Lung (tissue), 12 donors: ENCODE data around the gene MMP24. TPM values are rescaled to one million over a fixed set of nuclear protein-coding genes. Genes with fewer than 3 reads are reported as not detected.

Source experiments
- ATAC-seq: fragments of 200-7000 bp; cut with Tn5 transposase; one replicate; pipeline ENCODE4 v1.9.1; 2020; ENCODE audit warnings: moderate number of reproducible peaks; ENCODE audit not compliant: insufficient read depth, low FRiP score
- DNase-seq, 3 donors: peaks; one replicate each; pipeline ENCODE4 v3.0.0-alpha.2; 2013 to 2017
- H3K27ac ChIP-seq, 2 donors: one replicate each; pipeline ENCODE4 v1.5.1; 2013; ENCODE audit warnings: mild to moderate bottlenecking in 2 of 2, moderate library complexity in 2 of 2, control low read depth in 1 of 2, inconsistent platforms in 1 of 2, low read depth in 1 of 2, low read length in 1 of 2
- H3K27me3 ChIP-seq, 3 donors: one replicate each; pipeline ENCODE4 v1.5.1; 2013; ENCODE audit warnings: low read length in 2 of 3; ENCODE audit not compliant: control insufficient read depth in 3 of 3, insufficient read depth in 3 of 3
- H3K36me3 ChIP-seq, 4 donors: one replicate each; pipeline ENCODE4 v1.5.1; 2013; ENCODE audit warnings: low read length in 4 of 4, mild to moderate bottlenecking in 1 of 4, moderate library complexity in 1 of 4; ENCODE audit not compliant: control insufficient read depth in 4 of 4, insufficient read depth in 4 of 4
- H3K4me1 ChIP-seq, 5 donors: one replicate each; pipeline ENCODE4 v1.5.1; 2013; ENCODE audit warnings: low read length in 5 of 5, mild to moderate bottlenecking in 2 of 5, moderate library complexity in 1 of 5; ENCODE audit not compliant: control insufficient read depth in 5 of 5, insufficient read depth in 5 of 5
- H3K4me3 ChIP-seq: one replicate; pipeline ENCODE4 v1.5.1; 2013; ENCODE audit warnings: mild to moderate bottlenecking, control low read depth, moderate library complexity
- H3K9ac ChIP-seq, 2 donors: one replicate each; pipeline ENCODE4 v1.5.1; 2013; ENCODE audit warnings: low read length in 2 of 2, control low read depth in 1 of 2; ENCODE audit not compliant: insufficient read depth in 1 of 2
- H3K9me3 ChIP-seq, 4 donors: one replicate each; pipeline ENCODE4 v1.5.1; 2013; ENCODE audit warnings: low read length in 3 of 4, mild to moderate bottlenecking in 1 of 4, moderate library complexity in 1 of 4; ENCODE audit not compliant: control insufficient read depth in 4 of 4, insufficient read depth in 3 of 4
- WGBS, 2 donors: extraction: QIAGEN DNeasy Blood & Tissue Kit; methylation state at CpG; one replicate each; pipeline ENCODE4 v1.1.7; 2013; 5-methylcytosine and 5-hydroxymethylcytosine counted together
- polyA plus RNA-seq, 2 donors: library from polyadenylated mRNA; stranded (reverse); fragments of 200-250 nt; gene quantifications; one replicate each; pipeline ENCODE4 v1.2.1, GENCODE V29; 2013
- total RNA-seq, 2 donors: library from RNA; depleted of rRNA in 1 of 2; stranded (reverse); fragments of >200 nt in 1 of 2; gene quantifications; one replicate each; pipeline ENCODE4 v1.2.1, GENCODE V29; 2014 to 2021
- TF ChIP-seq, protein P1 (sequence below): IDR thresholded peaks from 2 replicates; pipeline ENCODE4 v1.5.1; 2012; ENCODE audit warnings: mild to moderate bottlenecking; ENCODE audit errors: control extremely low read depth, extremely low read depth
- donor health status: control.
- donor health status: control.
- donor health status: Bipolar disorder and iron deficiency.
- donor health status: healthy.
- donor health status: DM: yes; HTN: yes; CAD: no.

The MMP24 gene
- total and polyA plus RNA-seq, 4 donors, result 2.3 to 10.1 (median 6.7) TPM

DNA sequence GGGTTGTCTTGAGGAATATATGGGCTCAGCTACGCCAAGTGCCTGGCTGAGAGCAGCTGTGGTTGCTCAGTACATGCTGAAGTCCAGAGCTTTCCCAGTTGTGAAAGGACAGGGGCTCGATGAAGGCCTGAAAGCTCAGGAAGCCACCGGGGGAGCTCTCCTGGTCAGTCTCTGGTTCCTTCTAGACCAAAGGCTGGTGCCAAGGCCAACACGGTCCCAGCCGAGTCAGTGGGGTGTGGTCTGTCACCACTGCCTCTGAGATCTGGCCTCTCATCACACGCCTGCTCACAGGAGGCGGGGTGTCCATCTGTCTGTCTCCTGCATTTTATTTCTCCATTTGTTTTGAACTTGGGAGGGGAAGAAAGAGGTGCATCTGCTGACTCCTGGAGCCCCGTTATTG lies 70.7 kb downstream of the MMP24 start:
- Histone ChIP-seq H3K4me1 (peaks cover 0 to 6% (median 0%) of the 10 kb centered on the region in 5 donors), H3K27me3 (peaks cover 0 to 3% (median 2%) of the 10 kb centered on the region in 3 donors), H3K27ac (no peak overlapping the region), H3K9me3 (no peaks in the 10 kb centered on the region), H3K36me3 (no peaks in the 10 kb centered on the region), H3K9ac (no peak overlapping the region), H3K4me3 (no peak overlapping the region)
- ATAC-seq (no peak), DNase-seq (no peak)
- 65 to 72% methylated on average over 8 of the region's 8 CpGs for WGBS, 2 donors
- TF ChIP-seq, protein P1, sequence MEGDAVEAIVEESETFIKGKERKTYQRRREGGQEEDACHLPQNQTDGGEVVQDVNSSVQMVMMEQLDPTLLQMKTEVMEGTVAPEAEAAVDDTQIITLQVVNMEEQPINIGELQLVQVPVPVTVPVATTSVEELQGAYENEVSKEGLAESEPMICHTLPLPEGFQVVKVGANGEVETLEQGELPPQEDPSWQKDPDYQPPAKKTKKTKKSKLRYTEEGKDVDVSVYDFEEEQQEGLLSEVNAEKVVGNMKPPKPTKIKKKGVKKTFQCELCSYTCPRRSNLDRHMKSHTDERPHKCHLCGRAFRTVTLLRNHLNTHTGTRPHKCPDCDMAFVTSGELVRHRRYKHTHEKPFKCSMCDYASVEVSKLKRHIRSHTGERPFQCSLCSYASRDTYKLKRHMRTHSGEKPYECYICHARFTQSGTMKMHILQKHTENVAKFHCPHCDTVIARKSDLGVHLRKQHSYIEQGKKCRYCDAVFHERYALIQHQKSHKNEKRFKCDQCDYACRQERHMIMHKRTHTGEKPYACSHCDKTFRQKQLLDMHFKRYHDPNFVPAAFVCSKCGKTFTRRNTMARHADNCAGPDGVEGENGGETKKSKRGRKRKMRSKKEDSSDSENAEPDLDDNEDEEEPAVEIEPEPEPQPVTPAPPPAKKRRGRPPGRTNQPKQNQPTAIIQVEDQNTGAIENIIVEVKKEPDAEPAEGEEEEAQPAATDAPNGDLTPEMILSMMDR, result no peak

DNA sequence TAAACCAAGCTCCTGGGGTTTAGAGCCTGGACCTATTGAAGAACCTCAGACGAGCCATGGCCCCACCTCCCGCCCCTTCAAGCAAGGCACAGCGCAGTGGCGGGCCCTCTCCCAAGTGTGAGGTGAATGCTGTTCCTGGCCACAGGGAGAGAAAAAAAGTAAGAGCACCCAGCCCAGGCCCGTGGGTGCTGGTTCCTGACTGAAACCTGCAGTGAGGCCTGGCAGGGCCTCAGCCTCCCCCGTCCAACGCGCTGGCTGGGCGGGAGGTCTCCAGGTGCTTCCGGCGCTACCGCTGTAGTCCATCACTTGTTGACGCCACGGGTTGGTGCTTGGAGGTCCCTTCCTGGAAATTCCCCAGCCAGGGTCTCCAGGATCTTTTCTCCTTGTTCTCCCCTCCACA lies 71.2 kb downstream of the MMP24 start:
- Histone ChIP-seq H3K4me1 (peaks cover 0 to 3% (median 0%) of the 10 kb centered on the region in 5 donors), H3K4me3 (no peak overlapping the region), H3K9ac (no peak overlapping the region), H3K27me3 (peaks cover 0 to 3% (median 2%) of the 10 kb centered on the region in 3 donors), H3K36me3 (no peaks in the 10 kb centered on the region), H3K9me3 (no peaks in the 10 kb centered on the region), H3K27ac (no peak overlapping the region)
- DNase-seq, result no peak
- no peak for ATAC-seq
- WGBS, 2 donors, result 87 to 89% methylated on average over 14 of the region's 14 CpGs
- TF ChIP-seq, protein P1, result no peak

DNA sequence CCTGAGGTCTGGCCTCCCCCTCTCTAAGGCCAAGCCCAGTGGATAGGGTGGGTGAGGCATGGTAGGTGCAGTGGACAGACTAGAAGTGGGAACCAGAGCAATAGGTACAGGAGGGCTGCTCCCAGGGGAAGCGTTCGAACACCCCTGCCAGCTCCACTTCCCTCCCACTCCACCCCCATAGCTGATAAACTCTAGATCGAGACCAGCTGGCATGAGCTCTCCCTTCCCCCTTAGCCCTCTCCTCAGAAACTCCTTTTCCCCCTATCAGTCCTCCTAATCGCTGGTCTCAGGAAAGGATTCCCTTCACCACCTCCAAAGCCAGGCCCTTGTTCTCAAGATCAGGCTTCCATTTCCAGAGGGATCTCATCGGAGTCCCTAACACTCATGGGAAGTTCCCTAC lies 71.8 kb downstream of the MMP24 start:
- Histone ChIP-seq H3K36me3 (peaks cover 0 to 3% (median 0%) of the 10 kb centered on the region in 4 donors), H3K4me1 (peaks cover 0 to 3% (median 0%) of the 10 kb centered on the region in 5 donors), H3K9ac (no peak overlapping the region), H3K4me3 (no peak overlapping the region), H3K27ac (no peak overlapping the region), H3K27me3 (peaks cover 0 to 3% (median 2%) of the 10 kb centered on the region in 3 donors), H3K9me3 (no peaks in the 10 kb centered on the region)
- ATAC-seq, result no peak
- TF ChIP-seq, protein P1, result no peak
- no peak for DNase-seq
- 56 to 79% methylated on average over 5 of the region's 5 CpGs for WGBS, 2 donors

DNA sequence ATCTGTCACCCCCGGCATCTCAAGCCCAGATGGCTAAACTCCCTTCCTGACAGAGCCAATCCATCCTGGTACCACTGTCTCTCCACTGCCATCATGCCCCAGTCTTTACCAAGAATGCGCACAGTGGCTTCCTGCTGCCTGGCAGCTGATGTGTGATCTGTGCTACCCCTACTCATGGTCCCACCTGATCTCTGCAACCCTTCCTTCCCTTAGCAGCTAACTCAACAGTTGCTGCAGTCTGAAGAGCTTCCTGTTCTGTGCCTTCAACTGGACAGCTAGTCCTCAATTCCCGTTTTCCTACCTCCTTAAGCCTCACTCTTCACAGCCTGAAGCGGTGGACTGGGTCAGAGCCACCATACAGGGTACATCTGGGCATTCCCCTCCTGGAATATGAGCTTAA lies 73.3 kb downstream of the MMP24 start:
- H3K27me3 ChIP-seq, result peaks cover 0 to 3% (median 2%) of the 10 kb centered on the region in 3 donors
- no peaks in the 10 kb centered on the region for H3K9me3 ChIP-seq
- DNase-seq (no peak), ATAC-seq (no peak)
- peaks cover 0 to 3% (median 0%) of the 10 kb centered on the region in 4 donors for H3K36me3 ChIP-seq
- 63 to 71% methylated on average over 4 of the region's 4 CpGs for WGBS, 2 donors
- no peak overlapping the region for H3K9ac ChIP-seq
- H3K4me1 ChIP-seq, result peaks cover 0 to 3% (median 0%) of the 10 kb centered on the region in 5 donors
- no peak overlapping the region for H3K4me3 ChIP-seq
- no peak overlapping the region for H3K27ac ChIP-seq
- TF ChIP-seq, protein P1, result no peak
